HG03039 (cell line): ENCODE results near the gene ZNF135.

Source experiments
- ATAC-seq: cut with Tn5 transposase; IDR thresholded peaks from one replicate; pipeline ENCODE4 v1.9.1; 2021; ENCODE audit warnings: mild to moderate bottlenecking, moderate library complexity; ENCODE audit not compliant: unreplicated experiment

The ZNF135 gene

GRCh38 chr19:58089846-58090245 is 30.8 kb downstream of the ZNF135 start:
- no peak for ATAC-seq

GRCh38 chr19:58091251-58091995 is 32.3 kb downstream of the ZNF135 start:
- ATAC-seq: no peak

- ATAC-seq: no peak
Observed at GRCh38 chr19:58093071-58093470, 34.0 kb downstream of the ZNF135 start.

GRCh38 chr19:58095328-58095727 is 36.2 kb downstream of the ZNF135 start:
- ATAC-seq: no peak

- no peak for ATAC-seq
Observed at GRCh38 chr19:58096884-58097283, 37.8 kb downstream of the ZNF135 start.

GRCh38 chr19:58097349-58097748 is 38.3 kb downstream of the ZNF135 start:
- ATAC-seq: no peak

- peak; percentile 93 for ATAC-seq
Observed at GRCh38 chr19:58097781-58098681, 38.9 kb downstream of the ZNF135 start, which contains the start of gene ZSCAN18. Gene ZSCAN18, minus strand, starts transcription at chr19:58098231. Its CDS starts 7,964 bp downstream, at chr19:58090267.

GRCh38 chr19:58098682-58098998 is 39.6 kb downstream of the ZNF135 start:
- no peak for ATAC-seq

- no peak for ATAC-seq
Observed at GRCh38 chr19:58107778-58108545, 48.9 kb downstream of the ZNF135 start.

GRCh38 chr19:58108546-58108817 is 49.4 kb downstream of the ZNF135 start:
- ATAC-seq: no peak

GRCh38 chr19:58117841-58118575 is 58.9 kb downstream of the ZNF135 start:
- no peak for ATAC-seq

- ATAC-seq: no peak
Observed at GRCh38 chr19:58118979-58119733, 60.1 kb downstream of the ZNF135 start.
